Metanephros (tissue), 1 donor: ENCODE measurements around the gene SERPINA5. TPM values are rescaled to one million over a fixed set of nuclear protein-coding genes. Genes with fewer than 3 reads are reported as not detected.

ENCODE experiments used
- total RNA-seq: library from RNA; depleted of rRNA; stranded (reverse); fragments of >200 nt; gene quantifications from one replicate; pipeline ENCODE4 v1.2.3, GENCODE V29; 2014

The SERPINA5 gene, protein sequence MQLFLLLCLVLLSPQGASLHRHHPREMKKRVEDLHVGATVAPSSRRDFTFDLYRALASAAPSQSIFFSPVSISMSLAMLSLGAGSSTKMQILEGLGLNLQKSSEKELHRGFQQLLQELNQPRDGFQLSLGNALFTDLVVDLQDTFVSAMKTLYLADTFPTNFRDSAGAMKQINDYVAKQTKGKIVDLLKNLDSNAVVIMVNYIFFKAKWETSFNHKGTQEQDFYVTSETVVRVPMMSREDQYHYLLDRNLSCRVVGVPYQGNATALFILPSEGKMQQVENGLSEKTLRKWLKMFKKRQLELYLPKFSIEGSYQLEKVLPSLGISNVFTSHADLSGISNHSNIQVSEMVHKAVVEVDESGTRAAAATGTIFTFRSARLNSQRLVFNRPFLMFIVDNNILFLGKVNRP
- 20.0 TPM for total RNA-seq

GRCh38 chr14:94581127-94581999 lies at the start of gene SERPINA5:
Gene SERPINA5 (plus strand): TSS chr14:94581426. CDS start chr14:94587363, 5,937 bp downstream.

GRCh38 chr14:94560751-94561655 lies 20.2 kb upstream of the SERPINA5 start, which contains the start of gene SERPINA4:
Gene SERPINA4 (plus strand): TSS chr14:94561442. CDS start chr14:94563483, 2,041 bp downstream.

GRCh38 chr14:94612174-94612573 lies 30.9 kb downstream of the SERPINA5 start, which contains the start of gene SERPINA3:
Gene SERPINA3 (plus strand): TSS chr14:94612391. CDS start chr14:94614442, 2,051 bp downstream.

Other genes starting within 250 kb of the SERPINA5 start
- gene SERPINA2, start 214.7 kb upstream of the SERPINA5 start, total RNA-seq = not detected
- gene SERPINA1, start 192.8 kb upstream of the SERPINA5 start, total RNA-seq = 27.6 TPM
- gene SERPINA11, start 128.6 kb upstream of the SERPINA5 start, total RNA-seq = 0.18 TPM
- gene SERPINA9, start 105.2 kb upstream of the SERPINA5 start, total RNA-seq = not detected
- not detected for gene SERPINA12, start 72.0 kb upstream of the SERPINA5 start, total RNA-seq
- gene SERPINA4, start 20.0 kb upstream of the SERPINA5 start, total RNA-seq = 1.4 TPM
- gene SERPINA3, start 31.0 kb downstream of the SERPINA5 start, total RNA-seq = 0.29 TPM
- 1.7 TPM for gene GSC, start 188.7 kb downstream of the SERPINA5 start, total RNA-seq